Astrocyte (in vitro differentiated cells and primary cell): ENCODE measurements around the gene MARK2.

Source experiments
- EZH2 ChIP-seq: IDR thresholded peaks from 2 replicates; pipeline ENCODE4 v1.6.1; 2012; ENCODE audit warnings: mild to moderate bottlenecking, low read length, inconsistent platforms; ENCODE audit not compliant: insufficient read depth
- TF ChIP-seq, protein P1 (sequence below): IDR thresholded peaks from 2 replicates; pipeline ENCODE4 v1.5.1; 2011; ENCODE audit warnings: low read depth, mild to moderate bottlenecking, inconsistent platforms, low read length, moderate library complexity; ENCODE audit not compliant: insufficient read depth

DNA sequence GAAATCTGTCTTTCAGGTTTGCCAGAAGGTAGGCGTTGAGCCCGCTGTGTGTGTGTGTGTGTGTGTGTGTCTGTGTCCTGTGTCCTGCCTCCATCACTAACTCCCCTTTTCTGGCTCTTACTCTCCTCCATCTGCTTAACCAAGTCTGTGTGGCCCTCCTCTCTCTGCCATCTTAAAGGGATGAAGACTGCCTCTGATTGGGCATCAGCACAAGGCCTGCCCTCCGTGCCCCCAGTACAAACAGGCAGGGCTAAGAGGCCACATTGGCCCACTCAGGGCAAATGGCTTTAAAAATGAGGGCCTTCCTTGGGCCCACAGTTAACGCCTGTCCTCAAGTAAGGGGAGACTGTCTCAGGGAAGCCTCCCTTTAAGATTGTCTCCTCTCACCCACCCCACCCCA is 67.2 kb downstream of the MARK2 start:
- TF ChIP-seq, protein P1, sequence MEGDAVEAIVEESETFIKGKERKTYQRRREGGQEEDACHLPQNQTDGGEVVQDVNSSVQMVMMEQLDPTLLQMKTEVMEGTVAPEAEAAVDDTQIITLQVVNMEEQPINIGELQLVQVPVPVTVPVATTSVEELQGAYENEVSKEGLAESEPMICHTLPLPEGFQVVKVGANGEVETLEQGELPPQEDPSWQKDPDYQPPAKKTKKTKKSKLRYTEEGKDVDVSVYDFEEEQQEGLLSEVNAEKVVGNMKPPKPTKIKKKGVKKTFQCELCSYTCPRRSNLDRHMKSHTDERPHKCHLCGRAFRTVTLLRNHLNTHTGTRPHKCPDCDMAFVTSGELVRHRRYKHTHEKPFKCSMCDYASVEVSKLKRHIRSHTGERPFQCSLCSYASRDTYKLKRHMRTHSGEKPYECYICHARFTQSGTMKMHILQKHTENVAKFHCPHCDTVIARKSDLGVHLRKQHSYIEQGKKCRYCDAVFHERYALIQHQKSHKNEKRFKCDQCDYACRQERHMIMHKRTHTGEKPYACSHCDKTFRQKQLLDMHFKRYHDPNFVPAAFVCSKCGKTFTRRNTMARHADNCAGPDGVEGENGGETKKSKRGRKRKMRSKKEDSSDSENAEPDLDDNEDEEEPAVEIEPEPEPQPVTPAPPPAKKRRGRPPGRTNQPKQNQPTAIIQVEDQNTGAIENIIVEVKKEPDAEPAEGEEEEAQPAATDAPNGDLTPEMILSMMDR: no peak
- no peak for TF ChIP-seq EZH2
